Eye (tissue), 1 donor: ENCODE results near the gene TNPO3.
"Not testable (repeated sequence)": the region's sequence is repeated elsewhere in the genome, so short reads cannot be mapped to it uniquely, and the experiment has no call there.

ENCODE experiments used
- DNase-seq: peaks from one replicate; pipeline ENCODE4 v3.0.0-alpha.2; 2015

TNPO3 gene

GRCh38 chr7:128919881-128920799 is 134.8 kb downstream of the TNPO3 start:
- DNase-seq: peak; percentile 50

DNA sequence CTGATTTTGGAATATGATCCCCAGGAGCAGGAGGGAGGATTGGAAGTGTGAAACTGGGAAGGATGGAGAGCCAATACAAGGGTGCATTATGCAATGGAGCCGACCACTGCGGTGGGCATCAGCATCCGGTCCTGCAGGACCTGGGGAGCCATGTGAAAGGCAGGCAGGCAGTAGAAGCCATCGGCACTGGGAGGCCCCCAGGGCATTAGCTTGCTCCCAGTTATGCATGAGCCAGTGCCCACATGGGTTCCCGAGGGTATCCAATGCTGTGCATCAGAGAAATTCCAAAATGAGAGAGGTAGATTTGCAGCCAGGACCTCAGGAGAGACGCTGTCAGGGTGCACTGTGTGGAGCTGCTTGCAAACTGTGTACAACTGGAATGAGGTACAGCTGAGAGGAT is 135.7 kb downstream of the TNPO3 start:
- no peak for DNase-seq

DNA sequence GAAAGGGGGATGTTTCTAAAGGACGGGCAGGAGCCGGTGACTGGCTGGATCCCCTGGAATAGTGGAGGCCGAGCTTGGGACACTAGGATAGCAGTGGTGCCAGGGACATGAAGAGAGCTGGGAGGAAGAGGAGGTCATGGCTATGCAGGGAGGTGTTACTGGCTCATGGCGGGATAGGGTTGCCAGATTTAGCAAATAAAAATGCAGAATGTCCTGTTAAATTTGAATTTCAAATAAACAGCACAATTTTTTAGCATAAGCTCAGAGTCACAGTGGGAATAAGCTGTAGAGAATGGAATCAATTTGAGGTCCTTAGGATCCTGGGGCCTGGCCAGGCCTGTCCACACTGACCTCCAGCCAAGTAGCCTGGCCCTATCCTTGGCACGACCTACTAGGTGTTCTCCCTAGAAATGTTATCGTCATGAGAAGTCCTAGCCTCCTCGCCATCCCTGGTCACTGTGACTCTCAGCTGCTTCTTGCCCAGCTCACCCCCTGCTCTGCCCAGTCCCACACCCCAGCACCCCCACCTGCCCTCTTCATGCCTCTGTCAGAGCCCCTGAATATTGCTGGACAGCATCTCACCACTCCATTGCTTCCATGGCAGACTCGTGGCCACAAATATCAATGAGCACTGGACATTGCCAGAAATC is 136.8 kb downstream of the TNPO3 start:
- no peak for DNase-seq

- no peak for DNase-seq
Observed at GRCh38 chr7:128917122-128917521, 137.8 kb downstream of the TNPO3 start.

DNA sequence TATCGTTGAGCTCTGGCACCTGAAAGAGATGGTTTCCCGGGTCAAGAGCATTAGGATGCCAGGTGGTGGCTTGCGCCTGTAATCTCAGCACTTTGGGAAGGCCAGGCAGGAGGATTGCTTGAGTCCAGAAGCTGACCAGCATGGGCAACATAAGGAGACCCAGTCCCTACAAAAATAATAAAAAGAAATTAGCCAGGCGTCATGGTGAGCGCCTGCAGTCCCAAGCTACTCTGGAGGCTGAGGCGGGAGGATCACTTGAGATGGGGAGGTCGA is 138.3 kb downstream of the TNPO3 start:
- no peak for DNase-seq

- DNase-seq: no peak
Observed at GRCh38 chr7:128915841-128916642, 138.9 kb downstream of the TNPO3 start.

DNA sequence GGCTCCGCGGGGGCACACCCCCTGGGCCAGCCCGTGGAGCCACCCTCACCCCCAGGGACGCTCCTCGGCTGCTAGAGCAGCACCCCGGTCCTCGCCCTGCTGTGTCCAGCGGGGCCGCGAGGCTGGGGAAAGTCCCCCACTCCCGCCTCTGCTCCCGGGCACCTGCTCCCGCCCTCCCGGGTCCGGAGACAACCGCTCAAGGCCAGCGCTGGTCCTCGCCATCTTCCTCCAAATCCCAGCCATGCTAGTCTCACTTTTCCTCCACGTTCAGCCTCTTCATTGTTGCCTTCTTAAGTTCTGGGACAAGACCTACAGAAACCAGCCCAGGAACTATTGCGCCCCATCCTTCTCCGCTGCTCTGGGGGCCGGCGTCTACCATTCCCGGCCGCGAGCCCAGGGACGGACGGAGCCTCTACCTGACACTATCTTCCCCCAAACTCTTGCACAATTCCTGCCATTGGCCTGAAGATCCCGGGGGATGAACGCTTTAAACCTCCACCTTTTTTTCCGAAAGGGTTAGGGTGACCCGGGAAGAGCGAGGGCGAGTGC is 139.6 kb downstream of the TNPO3 start:
- DNase-seq: peak; percentile 42

DNA sequence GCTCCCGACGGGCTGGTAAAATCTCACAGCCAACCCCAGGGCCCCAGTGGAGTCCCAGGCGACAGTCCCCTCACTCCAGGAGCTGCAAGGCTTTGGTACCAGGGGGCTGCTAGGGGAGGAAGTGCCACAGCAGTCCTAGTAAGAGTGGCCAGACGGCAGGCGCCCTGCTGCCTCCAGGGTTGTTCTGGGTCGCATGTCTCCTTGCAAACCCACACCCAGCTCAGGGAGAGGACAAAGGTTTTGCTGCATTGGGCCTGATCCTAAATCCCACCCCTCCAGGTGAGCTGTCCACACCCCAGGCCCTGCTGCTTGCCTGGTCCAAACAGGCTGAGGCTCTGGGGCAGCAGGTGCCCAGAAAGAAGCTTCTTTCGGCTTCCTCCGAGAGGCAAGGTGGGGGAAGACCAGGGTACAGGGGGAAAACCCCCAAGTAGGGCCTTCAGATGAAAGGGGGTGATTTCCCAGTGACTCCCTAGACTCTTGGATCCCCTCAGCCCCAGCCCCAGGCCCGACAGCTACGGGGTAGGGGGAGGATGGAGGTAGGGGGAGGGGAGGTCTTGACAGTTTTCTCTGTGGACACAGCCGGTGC is 140.3 kb downstream of the TNPO3 start:
- DNase-seq: no peak

DNA sequence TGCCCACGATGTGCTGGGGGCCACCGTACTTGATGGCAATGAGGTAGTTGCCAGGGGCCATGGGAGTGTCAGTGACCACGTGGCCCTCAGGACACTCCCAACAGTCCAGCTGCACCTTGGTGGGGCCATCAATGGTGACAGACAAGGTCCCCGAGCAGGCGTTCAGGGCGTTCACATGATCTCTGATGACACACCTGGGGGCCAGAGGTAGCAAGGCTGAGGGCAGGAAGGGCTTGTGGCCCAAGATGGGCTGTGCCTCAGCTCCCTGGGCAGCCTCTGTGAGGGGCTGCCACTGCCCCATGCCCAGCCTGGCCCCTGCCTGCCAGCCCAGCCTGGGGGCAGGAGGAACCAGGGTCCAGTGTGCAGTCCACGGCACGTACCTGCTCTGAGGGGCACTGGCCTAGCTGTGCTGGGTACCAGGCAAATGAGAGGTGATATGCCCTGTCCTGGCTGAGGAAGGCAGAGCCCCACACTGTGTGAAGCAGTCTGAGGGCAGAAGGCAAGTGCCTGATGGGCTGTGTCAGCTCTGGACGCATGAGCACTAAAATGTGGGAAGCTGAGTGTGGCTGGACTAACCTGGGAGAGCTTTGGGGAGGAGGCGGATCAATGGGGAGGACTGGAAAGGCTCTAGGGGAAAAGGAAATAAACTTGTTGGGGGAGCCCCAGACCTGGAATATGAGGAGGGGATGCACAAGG is 140.9 kb downstream of the TNPO3 start:
- no peak for DNase-seq

GRCh38 chr7:128912709-128913495 is 142.0 kb downstream of the TNPO3 start:
- not testable (repeated sequence) for DNase-seq

DNA sequence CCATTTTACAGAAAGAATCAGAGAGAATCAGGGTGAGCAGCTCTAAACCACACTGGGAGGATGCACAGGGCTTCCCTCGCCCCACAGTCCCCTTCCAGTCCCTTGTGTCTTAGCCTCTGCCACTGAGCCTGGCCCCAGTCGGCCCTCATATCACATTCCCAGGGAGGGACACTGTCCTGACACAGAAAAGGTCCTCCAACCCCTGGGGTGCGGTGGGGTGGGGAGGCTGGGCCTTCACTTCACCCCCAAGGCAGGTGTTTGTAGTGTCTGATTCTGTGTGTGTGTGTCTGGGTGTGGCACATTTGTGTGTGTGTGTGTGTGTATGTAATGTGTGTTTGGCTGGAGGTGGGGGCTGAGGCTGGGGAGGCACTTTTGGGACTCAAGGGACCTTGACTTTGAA is 142.6 kb downstream of the TNPO3 start:
- DNase-seq: no peak

DNA sequence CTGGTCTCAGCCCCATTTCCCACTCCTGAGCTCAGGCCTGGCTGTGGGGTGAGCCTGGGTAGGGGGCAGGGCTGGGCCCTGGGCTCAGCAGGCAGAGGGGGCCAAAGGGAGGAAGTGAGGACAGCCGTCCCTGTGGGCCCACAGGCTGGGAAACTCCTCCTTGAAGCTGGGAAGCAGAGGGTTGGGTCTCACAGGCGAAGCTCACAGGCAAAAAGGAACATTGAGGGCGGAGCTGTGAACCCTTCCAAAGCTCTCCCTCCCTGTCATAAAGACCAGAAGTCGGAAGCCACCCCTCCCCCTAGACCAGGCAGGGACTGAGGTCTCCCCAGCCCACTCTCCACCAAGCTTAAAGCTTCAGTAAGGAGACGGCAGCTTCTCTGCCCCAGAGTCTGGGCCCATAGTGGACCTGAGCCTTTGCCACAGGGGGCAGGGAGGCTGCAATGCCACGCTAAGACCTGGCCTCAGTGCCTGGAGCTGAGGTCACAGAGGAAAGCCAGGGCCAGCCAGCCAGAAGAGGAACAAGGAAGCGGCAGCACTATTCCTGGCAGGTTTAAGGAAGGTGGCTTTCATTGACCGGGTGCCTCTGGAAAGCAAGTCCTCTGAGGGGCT is 143.4 kb downstream of the TNPO3 start:
- DNase-seq: peak; percentile 32

- peak; percentile 56 for DNase-seq
Observed at GRCh38 chr7:128910569-128910945, 144.4 kb downstream of the TNPO3 start, which contains the start of gene KCP. TSS of gene KCP (minus strand) at chr7:128910709. CDS start at chr7:128910676, 33 bp downstream.

DNA sequence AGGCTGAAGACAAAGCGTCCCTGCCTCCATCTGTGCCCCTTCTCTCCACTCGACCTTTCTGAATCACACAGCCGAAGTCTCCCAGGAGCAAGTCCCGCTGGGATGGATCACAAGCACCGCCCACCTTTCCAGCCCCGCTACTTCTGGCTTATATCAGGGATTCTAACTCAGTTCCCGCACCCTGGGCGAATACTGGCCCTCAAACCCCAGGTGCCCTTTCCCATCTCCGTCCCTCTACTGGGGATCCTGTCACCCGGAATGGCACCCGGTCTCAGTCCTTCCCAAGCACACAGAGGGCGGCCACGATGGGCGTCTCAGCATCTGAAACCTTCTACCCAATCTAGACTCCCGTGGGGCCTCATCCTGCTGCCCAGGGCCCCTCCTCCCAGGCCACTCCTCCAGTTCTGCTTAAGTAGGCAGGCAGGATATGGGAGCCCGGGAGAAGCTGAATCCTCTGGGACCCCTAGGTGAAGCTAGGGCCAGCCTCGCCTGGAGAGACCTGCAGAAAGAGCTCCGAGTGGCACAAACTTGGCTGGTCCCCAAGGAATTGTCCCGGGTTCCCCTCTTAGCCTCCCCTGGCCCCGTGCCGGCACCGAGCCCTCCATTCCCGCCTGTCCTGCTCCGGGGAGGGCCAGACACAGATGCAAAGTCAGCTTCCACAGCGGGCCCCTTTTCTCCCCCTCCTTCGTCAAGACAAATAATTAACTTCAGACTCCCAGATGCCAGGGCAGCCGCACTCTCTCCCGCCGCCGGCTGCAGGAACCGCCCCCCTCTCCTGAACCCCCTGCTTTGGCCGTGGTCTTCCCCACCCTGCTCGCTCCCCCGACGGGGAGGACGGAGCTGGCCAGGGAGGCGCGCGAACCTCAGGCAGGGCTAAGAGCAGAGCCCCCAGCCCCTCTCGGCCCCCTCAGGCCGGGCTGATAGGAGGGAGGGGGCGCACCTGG is 145.0 kb downstream of the TNPO3 start:
- DNase-seq: peak; percentile 73

GRCh38 chr7:128908750-128909624 is 145.9 kb downstream of the TNPO3 start:
- peak; percentile 78 for DNase-seq

DNA sequence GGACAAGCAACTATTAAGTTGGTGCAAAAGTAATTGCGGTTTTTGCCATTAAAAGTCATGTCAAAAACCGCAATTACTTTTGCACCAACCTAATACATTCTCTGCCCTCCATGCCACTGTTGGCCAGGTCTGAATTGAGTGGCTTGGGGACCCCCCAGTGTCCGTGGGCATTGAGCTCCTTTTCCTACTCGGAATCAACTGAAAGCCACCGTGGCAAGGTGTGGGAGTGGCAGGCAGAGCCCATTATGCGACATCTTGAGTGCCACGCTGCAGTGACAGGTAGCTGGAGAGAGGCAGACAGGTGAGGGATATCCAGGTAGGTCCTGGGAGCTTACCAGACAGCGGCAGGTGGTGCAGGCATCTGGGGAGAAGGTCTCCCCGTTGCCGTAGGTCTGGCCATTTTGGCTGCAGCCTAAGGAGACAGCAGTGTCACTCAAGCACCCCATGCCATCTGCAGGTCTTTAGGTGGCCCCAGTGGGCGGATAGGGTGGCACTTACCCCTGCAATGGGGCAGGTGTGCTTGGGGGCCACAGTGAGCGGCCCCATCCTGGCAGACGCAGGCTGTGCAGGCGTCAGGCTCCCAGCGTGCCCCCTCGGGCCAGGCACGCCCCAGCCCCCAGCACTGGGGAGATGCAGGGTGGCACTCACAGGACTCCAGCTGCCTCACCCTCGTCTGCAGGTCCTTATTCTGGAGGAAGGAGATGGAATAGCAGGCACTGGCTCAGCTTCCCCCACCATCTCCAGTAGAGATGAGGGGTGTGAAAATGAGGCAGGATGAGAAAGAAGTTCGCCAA is 147.9 kb downstream of the TNPO3 start:
- DNase-seq: no peak

GRCh38 chr7:128906001-128906765 is 148.7 kb downstream of the TNPO3 start:
- no peak for DNase-seq
